ENCODE results near the gene PVR. TPM values are rescaled to one million over a fixed set of nuclear protein-coding genes. Genes with fewer than 3 reads are reported as not detected.

The PVR gene
- total and polyA plus RNA-seq, 9 of the 15 experiments (the other 6 are each of a cell fraction or from before 2014, with no cell fraction given): 0.89 to 14.5 (median 9.8) TPM

DNA sequence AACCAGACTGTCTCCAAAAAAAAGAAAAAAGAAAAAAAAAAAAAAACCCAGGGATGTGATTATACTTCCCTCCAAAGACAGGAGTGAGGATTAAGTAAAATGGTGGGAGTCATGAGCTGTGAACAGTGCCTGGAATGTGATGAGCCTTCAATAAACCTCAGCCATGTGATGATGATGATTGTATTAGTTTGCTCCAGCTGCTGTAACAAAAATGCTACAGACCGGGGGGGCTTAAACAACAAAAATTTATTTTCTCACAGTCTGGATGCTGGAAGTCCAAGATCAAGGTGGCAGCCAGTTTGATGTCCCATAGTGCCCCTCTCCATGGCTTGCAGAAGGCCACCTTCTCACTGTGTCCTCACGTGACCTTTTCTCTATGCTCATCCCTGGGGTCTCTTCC lies 8.9 kb upstream of the PVR start (continued):
- TF ChIP-seq, protein P1, sequence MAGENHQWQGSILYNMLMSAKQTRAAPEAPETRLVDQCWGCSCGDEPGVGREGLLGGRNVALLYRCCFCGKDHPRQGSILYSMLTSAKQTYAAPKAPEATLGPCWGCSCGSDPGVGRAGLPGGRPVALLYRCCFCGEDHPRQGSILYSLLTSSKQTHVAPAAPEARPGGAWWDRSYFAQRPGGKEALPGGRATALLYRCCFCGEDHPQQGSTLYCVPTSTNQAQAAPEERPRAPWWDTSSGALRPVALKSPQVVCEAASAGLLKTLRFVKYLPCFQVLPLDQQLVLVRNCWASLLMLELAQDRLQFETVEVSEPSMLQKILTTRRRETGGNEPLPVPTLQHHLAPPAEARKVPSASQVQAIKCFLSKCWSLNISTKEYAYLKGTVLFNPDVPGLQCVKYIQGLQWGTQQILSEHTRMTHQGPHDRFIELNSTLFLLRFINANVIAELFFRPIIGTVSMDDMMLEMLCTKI (IDR thresholded peaks at IDR 0.05; ENCODE audit: partially characterized antibody): no peak
- 0 out of 2 replicates have a peak, but pooled peaks have one; percentile 28 for TF ChIP-seq ZNF766 (CRISPR knock-in tag; conservative IDR thresholded peaks at IDR 0.05)
- no peak for TF ChIP-seq ZNF431 (CRISPR knock-in tag; IDR thresholded peaks at IDR 0.05)
- peak in 1 of 2 experiments; percentile 32; a peak in 2 of 4 replicates for TF ChIP-seq TRIM24 (IDR thresholded peaks at IDR 0.05)

GRCh38 chr19:44635581-44636438 lies 7.9 kb upstream of the PVR start:
- DNase-seq (ENCODE audit: extremely low read depth in 1 of 4, low spot score in 3 of 4) (no peak), ATAC-seq (no peak; the same call in 2 of the 3 replicates), FAIRE-seq (no peak)
- H3K4me1 ChIP-seq (replicated peaks in 1 of 2; ENCODE audit: control insufficient read depth in 2 of 2, insufficient read depth in 2 of 2, low read length in 2 of 2): peaks cover 3 to 7% of the 10 kb centered on the region in 2 experiments; a peak in 3 of 5 replicates
- H3K36me3 ChIP-seq (ENCODE audit: control insufficient read depth, insufficient read depth, low read length): no peaks in the 10 kb centered on the region
- 36% methylated on average over 3 of the region's 3 CpGs for WGBS (ENCODE audit: insufficient coverage, low coverage, missing lambda C conversion rate)
- TF ChIP-seq C11orf30 (IDR thresholded peaks at IDR 0.05; ENCODE audit: low read depth) (peak; percentile 72), ZNF224 (CRISPR knock-in tag; IDR thresholded peaks at IDR 0.05) (no peak), CREB3 (tag; conservative IDR thresholded peaks at IDR 0.05; ENCODE audit: low read depth) (no peak), CTBP1 (IDR thresholded peaks at IDR 0.05; ENCODE audit: borderline replicate concordance) (peak; percentile 56; the same call in 1 of the 2 replicates), TEAD4 (IDR thresholded peaks at IDR 0.05; ENCODE audit: low read length) (0 out of 2 replicates have a peak, but pooled peaks have one; percentile 9), TEAD4 (CRISPR knock-in tag; IDR thresholded peaks at IDR 0.05; ENCODE audit: borderline replicate concordance) (no peak), NR2F6 (CRISPR knock-in tag; IDR thresholded peaks at IDR 0.05) (no peak), ZNF316 (IDR thresholded peaks at IDR 0.05) (peak; percentile 56), MAFG (tag; conservative IDR thresholded peaks at IDR 0.05) (0 out of 2 replicates have a peak, but pooled peaks have one; percentile 27)
- TF ChIP-seq, protein P2, sequence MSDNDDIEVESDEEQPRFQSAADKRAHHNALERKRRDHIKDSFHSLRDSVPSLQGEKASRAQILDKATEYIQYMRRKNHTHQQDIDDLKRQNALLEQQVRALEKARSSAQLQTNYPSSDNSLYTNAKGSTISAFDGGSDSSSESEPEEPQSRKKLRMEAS (CRISPR knock-in tag; IDR thresholded peaks at IDR 0.05): 0 out of 2 replicates have a peak, but pooled peaks have one; percentile 9
- TF ChIP-seq, protein P3, sequence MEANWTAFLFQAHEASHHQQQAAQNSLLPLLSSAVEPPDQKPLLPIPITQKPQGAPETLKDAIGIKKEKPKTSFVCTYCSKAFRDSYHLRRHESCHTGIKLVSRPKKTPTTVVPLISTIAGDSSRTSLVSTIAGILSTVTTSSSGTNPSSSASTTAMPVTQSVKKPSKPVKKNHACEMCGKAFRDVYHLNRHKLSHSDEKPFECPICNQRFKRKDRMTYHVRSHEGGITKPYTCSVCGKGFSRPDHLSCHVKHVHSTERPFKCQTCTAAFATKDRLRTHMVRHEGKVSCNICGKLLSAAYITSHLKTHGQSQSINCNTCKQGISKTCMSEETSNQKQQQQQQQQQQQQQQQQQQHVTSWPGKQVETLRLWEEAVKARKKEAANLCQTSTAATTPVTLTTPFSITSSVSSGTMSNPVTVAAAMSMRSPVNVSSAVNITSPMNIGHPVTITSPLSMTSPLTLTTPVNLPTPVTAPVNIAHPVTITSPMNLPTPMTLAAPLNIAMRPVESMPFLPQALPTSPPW (CRISPR knock-in tag; IDR thresholded peaks at IDR 0.05): peak; percentile 22; the same call in 1 of the 2 replicates
- no peak overlapping the region for H3K27ac ChIP-seq (ENCODE audit: extremely low read depth, low read depth, low read length)
- no peaks in the 10 kb centered on the region for H3K9me3 ChIP-seq (replicated peaks; ENCODE audit: control insufficient read depth, insufficient read depth, low read depth, low read length)
- H3K27me3 ChIP-seq (ENCODE audit: control insufficient read depth in 2 of 2, insufficient read depth in 2 of 2, low read length in 2 of 2): no peaks in the 10 kb centered on the region
- ChIA-PET POLR2A (interaction anchor here (0.7 to 1.6 kb wide), 6 partner anchors 8 to 25 kb away, joined by 3 to 5 read pairs (median 3); no protein-coding TSS in a partner anchor), CTCF (ENCODE audit: low intra/inter-chr PET ratio) (no interaction called here)
- in situ Hi-C loops (cut with MboI) (no loop called here), intact Hi-C loops (cut with micrococcal nuclease) (no loop called here)
- H3K4me2 ChIP-seq (ENCODE audit: insufficient read depth, low read length): no peak overlapping the region
- H2AFZ ChIP-seq (ENCODE audit: low read depth, low read length): peak overlapping the region; percentile 48; the same call in 1 of the 2 replicates
- H3K79me2 ChIP-seq (ENCODE audit: control insufficient read depth, insufficient read depth, low read length): no peaks in the 10 kb centered on the region
- H3K9ac ChIP-seq (ENCODE audit: insufficient read depth in 1 of 2, low read depth in 2 of 2, low read length in 2 of 2): no peak overlapping the region; a peak in 1 of 4 replicates
- no peaks in the 10 kb centered on the region for H3K9me1 ChIP-seq (ENCODE audit: control insufficient read depth, insufficient read depth, low read length)
- H3K4me3 ChIP-seq: no peak overlapping the region
- no peaks in the 10 kb centered on the region for H4K20me1 ChIP-seq (replicated peaks; ENCODE audit: control insufficient read depth, insufficient read depth, low read length)
- no TSS peak for BruUV-seq (replicated peaks)
